ENCODE results near the gene JARID2. TPM values are rescaled to one million over a fixed set of nuclear protein-coding genes. Genes with fewer than 3 reads are reported as not detected.

The JARID2 gene
- polyA plus RNA-seq, 1 donor (not counting 4 experiments of a cell fraction or from before 2014, with no cell fraction given), result 11.0 TPM

DNA sequence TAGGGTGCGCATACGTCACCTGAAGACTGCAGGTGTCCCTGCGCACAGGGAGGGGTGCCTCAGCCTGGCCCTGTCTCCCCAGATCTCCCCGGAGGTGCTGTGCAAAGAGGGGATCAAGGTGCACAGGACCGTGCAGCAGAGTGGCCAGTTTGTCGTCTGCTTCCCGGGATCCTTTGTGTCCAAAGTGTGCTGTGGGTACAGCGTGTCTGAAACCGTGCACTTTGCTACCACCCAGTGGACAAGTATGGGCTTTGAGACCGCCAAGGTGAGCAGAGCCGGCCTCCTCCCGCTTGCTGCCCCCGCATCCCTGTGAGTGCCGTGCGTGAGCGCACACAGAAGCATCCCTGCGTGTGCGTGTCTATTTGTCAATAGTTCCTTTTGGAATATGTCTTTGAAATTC lies 266.3 kb downstream of the JARID2 start:
- dilution Hi-C loops (cut with MboI; ENCODE audit: extremely low pct_ligation_motif_present, low sequenced_read_pairs), result no loop called here
- no peak for FAIRE-seq
- H3K36me3 ChIP-seq (ENCODE audit: control insufficient read depth in 2 of 2, extremely low read depth in 1 of 2, insufficient read depth in 2 of 2, low read length in 2 of 2), result peaks cover 35 to 50% of the 10 kb centered on the region in 2 experiments

DNA sequence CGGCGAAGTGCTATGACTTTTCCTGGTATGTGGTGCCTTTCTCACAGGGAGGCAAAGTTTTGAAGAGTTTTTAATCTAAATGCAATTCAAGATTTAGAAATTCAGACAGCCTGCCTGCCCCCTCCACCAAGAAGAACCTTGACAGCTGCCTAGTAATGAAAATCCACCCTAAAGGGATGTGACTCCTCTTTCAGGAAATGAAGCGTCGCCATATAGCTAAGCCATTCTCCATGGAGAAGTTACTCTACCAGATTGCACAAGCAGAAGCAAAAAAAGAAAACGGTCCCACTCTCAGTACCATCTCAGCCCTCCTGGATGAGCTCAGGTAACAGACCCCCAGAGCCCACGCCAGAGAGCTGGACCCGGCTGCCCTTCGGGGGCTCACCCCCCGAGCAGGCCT lies 266.9 kb downstream of the JARID2 start:
- no peaks in the 10 kb centered on the region for H3K79me2 ChIP-seq (ENCODE audit: control insufficient read depth, insufficient read depth, low read length)
- dilution Hi-C loops (cut with MboI; ENCODE audit: extremely low pct_ligation_motif_present, low sequenced_read_pairs), result no loop called here
- peaks cover 35 to 52% of the 10 kb centered on the region in 2 experiments for H3K36me3 ChIP-seq (ENCODE audit: control insufficient read depth in 2 of 2, extremely low read depth in 1 of 2, insufficient read depth in 2 of 2, low read length in 2 of 2)
- H3K4me1 ChIP-seq (ENCODE audit: control insufficient read depth, extremely low read depth, insufficient read depth, low read length), result no peaks in the 10 kb centered on the region
- H3K27ac ChIP-seq (ENCODE audit: control insufficient read depth, insufficient read depth, low read length), result no peak overlapping the region
- no peak overlapping the region for H3K4me2 ChIP-seq (ENCODE audit: control insufficient read depth, extremely low read depth, insufficient read depth, low read depth, low read length)
- no peaks in the 10 kb centered on the region for H3K27me3 ChIP-seq (ENCODE audit: control insufficient read depth, extremely low read depth, insufficient read depth, low read length)
- H3K9me3 ChIP-seq (ENCODE audit: control insufficient read depth, low read depth, low read length), result no peaks in the 10 kb centered on the region
- H4K20me1 ChIP-seq (ENCODE audit: control insufficient read depth, extremely low read depth, insufficient read depth, low read length), result no peaks in the 10 kb centered on the region
- H3K4me3 ChIP-seq (ENCODE audit: control insufficient read depth in 2 of 3, extremely low read depth in 1 of 3, insufficient read depth in 2 of 3, low read depth in 1 of 3, low read length in 3 of 3), result no peak overlapping the region
- DNase-seq (ENCODE audit: low read depth, low spot score) (no peak), FAIRE-seq (no peak)
- no peaks in the 10 kb centered on the region for H3K9me1 ChIP-seq (ENCODE audit: control insufficient read depth, extremely low read depth, insufficient read depth, low read length)
- no peak for TF ChIP-seq EZH2 (IDR thresholded peaks at IDR 0.05; ENCODE audit: low read length)
- TF ChIP-seq, protein P1, sequence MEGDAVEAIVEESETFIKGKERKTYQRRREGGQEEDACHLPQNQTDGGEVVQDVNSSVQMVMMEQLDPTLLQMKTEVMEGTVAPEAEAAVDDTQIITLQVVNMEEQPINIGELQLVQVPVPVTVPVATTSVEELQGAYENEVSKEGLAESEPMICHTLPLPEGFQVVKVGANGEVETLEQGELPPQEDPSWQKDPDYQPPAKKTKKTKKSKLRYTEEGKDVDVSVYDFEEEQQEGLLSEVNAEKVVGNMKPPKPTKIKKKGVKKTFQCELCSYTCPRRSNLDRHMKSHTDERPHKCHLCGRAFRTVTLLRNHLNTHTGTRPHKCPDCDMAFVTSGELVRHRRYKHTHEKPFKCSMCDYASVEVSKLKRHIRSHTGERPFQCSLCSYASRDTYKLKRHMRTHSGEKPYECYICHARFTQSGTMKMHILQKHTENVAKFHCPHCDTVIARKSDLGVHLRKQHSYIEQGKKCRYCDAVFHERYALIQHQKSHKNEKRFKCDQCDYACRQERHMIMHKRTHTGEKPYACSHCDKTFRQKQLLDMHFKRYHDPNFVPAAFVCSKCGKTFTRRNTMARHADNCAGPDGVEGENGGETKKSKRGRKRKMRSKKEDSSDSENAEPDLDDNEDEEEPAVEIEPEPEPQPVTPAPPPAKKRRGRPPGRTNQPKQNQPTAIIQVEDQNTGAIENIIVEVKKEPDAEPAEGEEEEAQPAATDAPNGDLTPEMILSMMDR (optimal IDR thresholded peaks at IDR 0.05 in 1 of 3, IDR thresholded peaks at IDR 0.05 in 1 of 3, conservative IDR thresholded peaks at IDR 0.05 in 1 of 3; ENCODE audit: extremely low read depth in 1 of 3, insufficient read depth in 2 of 3, low read length in 3 of 3), result no peak
- no peak overlapping the region for H2AFZ ChIP-seq (ENCODE audit: control insufficient read depth, low read length)
- no peak overlapping the region for H3K9ac ChIP-seq (ENCODE audit: control insufficient read depth, extremely low read depth, insufficient read depth, low read length)

More for the DNA sequence above, 266.3 kb downstream of the JARID2 start:
- H2AFZ ChIP-seq (ENCODE audit: control insufficient read depth, low read length), result no peak overlapping the region
- no peaks in the 10 kb centered on the region for H3K9me3 ChIP-seq (ENCODE audit: control insufficient read depth, low read depth, low read length)
- no peak overlapping the region for H3K4me2 ChIP-seq (ENCODE audit: control insufficient read depth, extremely low read depth, insufficient read depth, low read depth, low read length)
- H3K79me2 ChIP-seq (ENCODE audit: control insufficient read depth, insufficient read depth, low read length), result no peaks in the 10 kb centered on the region
- H4K20me1 ChIP-seq (ENCODE audit: control insufficient read depth, extremely low read depth, insufficient read depth, low read length), result peaks cover 2% of the 10 kb centered on the region
- H3K9me1 ChIP-seq (ENCODE audit: control insufficient read depth, extremely low read depth, insufficient read depth, low read length), result no peaks in the 10 kb centered on the region
- H3K9ac ChIP-seq (ENCODE audit: control insufficient read depth, extremely low read depth, insufficient read depth, low read length), result no peak overlapping the region
- H3K4me1 ChIP-seq (ENCODE audit: control insufficient read depth, extremely low read depth, insufficient read depth, low read length), result no peaks in the 10 kb centered on the region
- DNase-seq (ENCODE audit: low read depth, low spot score), result no peak
- H3K4me3 ChIP-seq (ENCODE audit: control insufficient read depth in 2 of 3, extremely low read depth in 1 of 3, insufficient read depth in 2 of 3, low read depth in 1 of 3, low read length in 3 of 3), result no peak overlapping the region
- no peak for TF ChIP-seq EZH2 (IDR thresholded peaks at IDR 0.05; ENCODE audit: low read length)
- TF ChIP-seq, protein P1 (optimal IDR thresholded peaks at IDR 0.05 in 1 of 3, IDR thresholded peaks at IDR 0.05 in 1 of 3, conservative IDR thresholded peaks at IDR 0.05 in 1 of 3; ENCODE audit: extremely low read depth in 1 of 3, insufficient read depth in 2 of 3, low read length in 3 of 3), result no peak
- H3K27ac ChIP-seq (ENCODE audit: control insufficient read depth, insufficient read depth, low read length), result no peak overlapping the region
- H3K27me3 ChIP-seq (ENCODE audit: control insufficient read depth, extremely low read depth, insufficient read depth, low read length), result no peaks in the 10 kb centered on the region

Measured in keratinocyte (primary cell).